Activated CD4-positive, CD25-positive, alpha-beta regulatory T cell (primary cell): ENCODE data around the gene OPA3.

Experiments used
- DNase-seq, 4 experiments: peaks; one replicate each; lab custom pipeline; 2025; lab: John Stamatoyannopoulos, UW

The OPA3 gene

DNA sequence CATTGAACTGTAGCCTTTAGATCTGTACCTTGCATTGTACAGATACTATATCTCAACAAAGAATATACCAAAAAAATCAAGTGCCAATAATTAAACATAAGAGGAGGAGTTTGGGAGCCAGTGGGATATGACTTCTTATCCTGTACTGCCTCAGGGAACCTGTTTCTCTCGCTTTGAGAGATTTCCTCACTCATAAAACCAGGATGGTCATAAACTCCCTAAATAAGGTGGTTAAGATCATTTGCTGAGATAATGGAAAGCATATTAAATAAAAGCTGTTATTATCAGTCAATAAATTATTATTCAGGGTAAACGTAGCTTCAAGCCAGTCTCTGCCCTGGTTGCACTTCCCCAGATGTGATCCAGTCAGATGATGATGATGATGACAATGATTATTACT lies 17.0 kb downstream of the OPA3 start:
- no peak for DNase-seq

GRCh38 chr19:45564131-45564780 lies 20.3 kb downstream of the OPA3 start:
- no peak for DNase-seq

DNA sequence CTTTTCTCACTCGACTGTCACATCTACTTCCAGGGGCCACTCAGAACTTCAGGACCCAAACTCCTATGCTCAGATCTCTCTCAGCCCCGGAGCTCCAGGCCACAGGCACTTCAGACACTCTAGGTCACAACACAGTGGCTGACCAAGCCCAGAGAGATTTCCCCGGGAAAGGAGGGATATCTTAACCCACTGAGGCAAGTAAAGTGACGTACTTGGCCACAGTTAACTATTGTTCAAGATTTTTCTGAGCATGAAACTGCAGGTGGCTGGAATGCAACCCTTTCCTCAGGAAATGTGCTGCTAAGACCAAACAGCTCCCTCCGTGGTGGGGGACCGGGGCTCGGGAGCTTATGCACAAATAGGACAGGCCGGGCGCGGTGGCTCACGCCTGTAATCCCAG lies 23.9 kb downstream of the OPA3 start:
- DNase-seq: no peak

GRCh38 chr19:45560038-45560437 lies 24.6 kb downstream of the OPA3 start:
- DNase-seq: no peak

DNA sequence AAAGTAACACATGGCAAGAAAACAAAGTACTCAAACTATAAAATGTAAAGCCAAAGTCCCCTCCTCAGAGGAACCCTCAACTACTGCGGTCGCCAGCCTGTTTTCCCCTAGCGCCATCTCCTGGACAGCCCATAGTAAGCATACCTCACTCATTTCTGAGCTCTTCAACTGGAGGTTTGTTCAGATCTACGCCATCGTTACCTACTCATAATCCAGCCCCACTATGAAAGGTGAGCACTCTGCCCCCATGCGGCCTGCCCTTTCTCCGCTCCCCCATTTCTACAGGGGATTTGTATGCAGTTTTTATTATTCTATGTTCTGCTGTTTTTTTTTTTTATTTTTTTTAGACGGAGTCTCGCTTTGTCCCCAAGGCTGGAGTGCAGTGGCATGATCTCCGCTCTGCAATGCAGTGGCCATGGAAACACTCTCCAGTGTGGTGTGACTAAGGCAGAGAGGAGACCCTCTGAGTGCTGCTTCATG lies 26.2 kb downstream of the OPA3 start:
- DNase-seq: peak in 3 of 4 experiments; percentile 23 to 47 (median 35)

DNA sequence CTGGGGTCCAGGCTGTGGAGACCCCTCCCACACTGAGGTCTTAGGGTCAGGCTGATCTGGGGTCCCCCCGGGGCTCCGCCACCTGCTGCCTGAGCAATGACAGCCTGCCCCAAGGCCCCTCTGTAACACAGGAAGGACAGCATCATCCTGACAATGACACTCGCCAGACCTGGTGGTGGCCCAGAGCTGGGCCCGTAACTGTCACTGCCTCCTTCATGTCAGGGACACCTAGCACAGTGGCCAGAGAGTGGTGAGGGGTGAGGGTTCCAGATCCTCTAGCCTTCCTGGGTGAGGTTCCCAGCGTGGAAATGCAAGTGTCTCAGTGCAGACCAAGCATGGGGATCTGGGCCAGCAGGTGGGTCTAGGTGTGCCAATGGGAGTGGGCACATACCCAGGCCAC lies 27.8 kb downstream of the OPA3 start:
- no peak for DNase-seq

- DNase-seq: no peak
These were observed 30.1 kb downstream of the OPA3 start for GRCh38 chr19:45554481-45554880.

DNA sequence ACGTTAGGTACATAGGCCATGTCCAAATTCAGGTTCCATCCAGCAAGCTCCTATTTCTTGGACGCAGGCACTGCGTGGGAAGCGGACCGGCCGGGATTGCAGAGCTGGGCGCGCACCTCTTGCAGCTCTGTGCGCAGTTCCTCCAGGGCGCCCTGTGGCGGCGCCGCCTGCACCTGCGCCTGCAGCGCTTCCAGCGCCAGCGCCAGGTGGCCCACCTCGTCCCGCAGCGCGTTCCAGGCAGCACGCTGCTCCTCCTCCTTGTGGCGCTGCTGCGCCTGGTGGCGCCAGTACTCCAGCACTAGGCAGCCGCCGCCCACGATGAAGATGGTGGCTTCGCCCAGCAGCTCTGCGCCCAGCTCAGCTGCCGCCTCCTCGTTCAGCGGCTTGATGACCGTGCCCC lies 31.1 kb downstream of the OPA3 start:
- no peak for DNase-seq

- DNase-seq: no peak
These were observed 36.5 kb downstream of the OPA3 start for GRCh38 chr19:45547965-45548609.

DNA sequence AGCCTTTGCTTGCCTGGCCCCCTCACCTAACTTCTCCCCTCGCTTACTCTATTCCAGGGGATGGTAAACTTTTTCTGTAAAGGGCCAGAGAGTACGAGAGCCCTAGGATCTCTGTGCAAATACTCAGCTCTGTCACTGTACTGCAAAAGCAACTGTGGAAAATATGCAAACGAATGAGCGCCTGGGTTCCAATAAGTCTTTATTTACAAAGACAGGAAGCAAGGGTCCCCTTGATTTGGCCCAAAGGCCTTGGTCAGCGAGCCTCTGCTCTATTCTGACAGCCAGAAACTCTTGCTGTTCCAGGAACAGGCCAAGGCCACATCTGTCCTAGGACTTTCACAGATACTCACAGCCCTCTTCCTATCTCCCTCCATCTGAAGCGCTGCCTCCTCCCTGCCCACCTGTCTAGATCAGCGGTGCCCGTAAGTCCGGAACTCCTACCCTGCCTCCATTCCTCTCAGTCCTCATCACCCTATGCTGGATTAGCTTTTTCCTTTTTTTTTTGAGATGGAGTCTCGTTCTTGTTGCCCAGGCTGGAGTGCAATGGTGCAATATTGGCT lies 37.3 kb downstream of the OPA3 start:
- no peak for DNase-seq

DNA sequence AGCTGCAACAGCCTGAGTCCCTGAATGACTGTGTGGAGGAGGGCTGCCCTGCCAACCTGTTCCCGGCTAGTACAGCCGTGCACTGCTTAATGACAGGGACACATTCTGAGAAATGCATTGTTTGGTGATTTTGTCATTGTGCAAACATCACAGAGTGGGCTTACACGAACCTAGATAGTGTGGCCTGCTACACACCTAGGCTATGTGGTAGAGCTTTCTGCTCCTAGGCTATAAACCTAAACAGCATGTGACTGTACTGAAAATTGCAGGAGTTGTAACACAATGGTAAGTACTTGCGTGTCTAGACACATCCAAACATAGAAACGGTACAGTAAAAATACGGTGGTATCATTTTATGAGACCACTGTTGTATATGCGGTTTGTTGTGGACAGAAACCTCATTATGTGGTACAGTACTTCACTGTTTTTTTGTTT lies 42.4 kb downstream of the OPA3 start:
- no peak for DNase-seq

DNA sequence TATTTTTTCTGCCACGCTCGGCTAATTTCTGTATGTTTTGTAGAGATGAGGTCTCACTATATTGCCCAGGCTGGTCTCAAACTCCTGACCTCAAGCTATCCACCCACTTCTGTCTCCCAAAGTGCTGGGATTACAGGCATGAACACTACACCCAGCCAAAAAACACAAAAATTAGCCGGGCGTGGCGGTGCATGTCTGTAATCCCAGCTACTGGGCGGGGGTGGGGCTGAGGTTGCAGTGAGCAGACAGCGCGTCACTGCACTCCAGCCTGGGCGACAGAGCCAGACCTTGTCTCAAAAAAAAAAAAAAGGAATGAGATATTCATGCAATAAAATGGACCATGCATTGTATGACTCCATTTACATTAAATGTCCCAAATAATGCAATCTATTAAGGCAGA lies 45.1 kb downstream of the OPA3 start:
- no peak for DNase-seq

GRCh38 chr19:45531349-45531748 lies 53.3 kb downstream of the OPA3 start:
- DNase-seq: no peak

GRCh38 chr19:45529420-45529785 lies 55.2 kb downstream of the OPA3 start:
- no peak for DNase-seq

DNA sequence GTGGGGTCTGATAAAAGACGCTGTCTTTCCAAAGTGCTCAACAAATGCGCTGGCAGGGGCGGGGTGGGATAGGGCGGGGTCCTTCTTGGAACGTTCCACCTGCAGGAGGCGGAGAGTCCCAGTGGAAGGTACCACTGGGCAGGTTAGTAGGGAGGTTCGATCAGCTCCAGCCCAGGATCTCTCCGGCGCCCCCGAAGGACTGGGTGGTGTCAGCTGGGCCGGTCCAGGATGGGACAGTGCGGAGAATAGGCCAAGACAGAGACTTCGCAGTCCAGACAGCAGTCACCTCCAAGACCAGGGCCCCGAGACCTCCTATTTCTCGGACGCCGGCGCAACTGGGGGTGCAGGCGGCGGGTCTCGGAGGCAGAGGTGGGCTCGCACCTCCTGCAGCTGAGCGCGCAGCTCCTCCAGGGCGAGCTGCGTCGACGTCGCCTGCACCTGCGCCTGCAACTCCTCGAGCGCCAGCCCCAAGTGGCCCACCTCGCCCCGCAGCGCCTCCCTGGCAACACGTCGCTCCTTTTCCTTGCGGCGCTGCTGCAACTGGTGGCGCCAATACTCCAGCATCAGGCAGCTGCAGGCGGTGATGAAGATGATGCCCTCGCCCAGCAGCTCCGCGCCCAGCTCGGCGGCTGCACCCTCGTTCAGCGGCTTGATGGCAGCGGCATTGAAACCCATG lies 55.7 kb downstream of the OPA3 start:
- DNase-seq: no peak

GRCh38 chr19:45528149-45528743 lies 56.4 kb downstream of the OPA3 start:
- no peak for DNase-seq

DNA sequence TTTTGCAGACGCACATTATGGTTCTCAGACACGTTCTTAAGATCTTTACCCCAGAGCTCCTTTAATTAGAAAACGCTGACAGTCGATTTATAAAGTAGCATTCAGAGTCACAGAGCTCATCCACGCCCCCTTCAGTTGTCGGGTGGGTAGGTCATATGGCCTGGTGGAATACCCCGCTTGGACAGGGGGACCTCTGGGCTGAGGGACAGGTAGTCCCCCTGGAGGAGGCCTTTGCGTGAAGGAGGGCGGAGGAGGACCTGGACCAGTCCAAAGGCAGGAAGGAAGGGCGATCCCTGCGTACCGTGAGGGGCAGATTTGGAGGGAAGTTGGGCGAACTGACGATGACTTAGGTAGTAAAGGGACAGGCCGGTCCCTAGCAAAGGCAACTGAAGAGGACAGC lies 56.9 kb downstream of the OPA3 start:
- DNase-seq: no peak

DNA sequence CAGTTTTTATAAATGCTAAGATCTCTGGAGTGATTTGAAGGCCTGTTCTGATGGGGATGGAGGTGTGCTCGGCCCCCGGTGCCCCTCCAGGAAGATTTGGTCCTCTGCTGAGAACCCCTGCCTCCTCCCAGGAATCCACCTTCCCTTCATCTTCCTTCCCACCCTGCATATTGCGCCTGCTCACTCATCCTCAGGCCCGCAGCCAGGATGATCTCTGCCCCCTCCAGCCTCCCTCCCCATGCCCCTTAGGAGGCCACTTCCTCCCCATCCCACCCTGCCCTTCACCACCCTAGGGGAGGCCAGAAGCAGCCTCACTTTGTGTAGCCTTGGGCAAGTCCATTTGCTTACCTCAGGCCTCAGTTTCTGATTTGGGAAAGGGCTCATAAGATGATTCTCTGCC lies 57.6 kb downstream of the OPA3 start:
- DNase-seq: no peak

- no peak for DNase-seq
These were observed 58.5 kb downstream of the OPA3 start for GRCh38 chr19:45526143-45526542.

GRCh38 chr19:45524575-45525129 lies 60.0 kb downstream of the OPA3 start:
- DNase-seq: no peak

DNA sequence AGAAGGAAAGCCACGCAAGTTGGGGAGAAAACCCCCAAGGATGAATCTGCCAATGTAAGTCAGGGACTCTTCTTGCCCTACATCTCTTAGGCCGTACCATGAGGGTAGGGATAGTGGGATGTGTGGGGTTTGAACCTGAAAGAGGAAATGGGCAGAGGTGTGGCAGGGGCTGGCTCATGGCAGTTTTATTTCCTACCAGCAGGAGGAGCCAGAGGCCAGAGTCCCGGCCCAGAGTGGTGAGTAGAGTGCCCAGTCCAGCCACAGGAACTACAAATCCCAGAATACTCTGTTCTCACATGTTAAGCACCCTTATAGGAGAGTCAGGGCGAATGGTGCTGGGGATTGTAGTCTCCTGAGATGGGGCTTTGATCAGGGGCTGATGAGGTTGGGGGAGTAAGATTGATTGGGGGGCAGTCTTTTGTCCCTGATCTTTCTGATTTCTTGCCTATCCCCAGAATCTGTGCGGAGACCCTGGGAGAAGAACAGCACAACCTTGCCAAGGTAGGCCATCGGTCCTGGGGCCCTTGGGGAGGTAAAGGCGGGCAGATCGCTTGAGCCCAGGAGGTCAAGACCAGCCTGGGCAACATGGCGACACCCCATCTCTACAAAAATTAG lies 60.9 kb downstream of the OPA3 start:
- DNase-seq: peak; percentile 24 to 58 (median 32)
